Adipocyte (in vitro differentiated cells): ENCODE data around the gene ZFP36L2.
A peak's percentile ranks its signal among the peaks of the same experiment; 100 is the strongest.
"Not testable (repeated sequence)": the region's sequence is repeated elsewhere in the genome, so short reads cannot be mapped to it uniquely, and the experiment has no call there.

Source experiments
- DNase-seq: peaks from one replicate; pipeline ENCODE4 v3.0.0-alpha.2; 2015; ENCODE audit warnings: low read depth
- H3K27me3 ChIP-seq: replicated peaks from 2 replicates; pipeline ENCODE4 v1.7.0; 2013; ENCODE audit warnings: mild to moderate bottlenecking, low read length, moderate library complexity; ENCODE audit not compliant: control insufficient read depth, insufficient read depth
- H3K36me3 ChIP-seq: 2 replicates; pipeline ENCODE4 v1.7.0; 2013; ENCODE audit warnings: low read length, mild to moderate bottlenecking, moderate library complexity; ENCODE audit not compliant: control insufficient read depth, insufficient read depth, severe bottlenecking
- H3K4me1 ChIP-seq: 2 replicates; pipeline ENCODE4 v1.7.0; 2013; ENCODE audit warnings: mild to moderate bottlenecking, low read length, moderate library complexity; ENCODE audit not compliant: control insufficient read depth, insufficient read depth
- H3K4me3 ChIP-seq: 2 replicates; pipeline ENCODE4 v1.7.0; 2013; ENCODE audit warnings: mild to moderate bottlenecking, low read length, moderate library complexity
- H3K9ac ChIP-seq: 2 replicates; pipeline ENCODE4 v1.7.0; 2013; ENCODE audit warnings: mild to moderate bottlenecking, low read length, moderate library complexity
- H3K9me3 ChIP-seq: 2 replicates; pipeline ENCODE4 v1.7.0; 2013; ENCODE audit warnings: mild to moderate bottlenecking, low read length, moderate library complexity; ENCODE audit not compliant: control insufficient read depth

Gene ZFP36L2

DNA sequence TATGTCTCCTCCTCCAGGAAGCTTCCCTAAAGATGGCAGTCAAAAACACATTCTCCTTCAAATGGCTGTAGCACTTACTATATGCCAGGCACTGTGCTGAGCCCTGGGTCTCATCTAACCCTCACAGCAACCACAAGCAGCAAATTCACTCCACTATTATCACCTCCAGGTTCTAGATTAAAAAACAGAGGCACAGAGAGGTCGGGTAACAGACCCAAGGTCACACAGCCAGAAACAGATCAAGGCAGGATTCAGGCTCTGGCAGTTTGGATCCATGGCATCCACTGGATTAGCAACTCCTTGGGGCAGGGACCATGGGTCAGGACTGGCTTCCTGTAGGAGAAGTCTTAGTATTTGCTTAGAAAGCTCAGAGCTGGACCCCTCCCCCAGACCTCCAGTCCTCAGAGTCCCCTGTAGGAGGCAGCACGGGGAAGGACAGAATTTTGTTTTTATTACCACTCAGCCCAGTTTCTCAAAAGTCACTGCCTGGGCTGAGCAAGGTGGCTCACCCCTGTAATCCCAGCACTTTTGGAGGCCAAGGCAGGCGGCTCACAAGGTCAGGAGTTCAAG lies 34.4 kb downstream of the ZFP36L2 start:
- Histone ChIP-seq H3K4me1 (no peaks in the 10 kb centered on the region), H3K9ac (no peak overlapping the region), H3K9me3 (no peaks in the 10 kb centered on the region), H3K36me3 (no peaks in the 10 kb centered on the region), H3K4me3 (no peak overlapping the region), H3K27me3 (no peaks in the 10 kb centered on the region)
- no peak for DNase-seq

DNA sequence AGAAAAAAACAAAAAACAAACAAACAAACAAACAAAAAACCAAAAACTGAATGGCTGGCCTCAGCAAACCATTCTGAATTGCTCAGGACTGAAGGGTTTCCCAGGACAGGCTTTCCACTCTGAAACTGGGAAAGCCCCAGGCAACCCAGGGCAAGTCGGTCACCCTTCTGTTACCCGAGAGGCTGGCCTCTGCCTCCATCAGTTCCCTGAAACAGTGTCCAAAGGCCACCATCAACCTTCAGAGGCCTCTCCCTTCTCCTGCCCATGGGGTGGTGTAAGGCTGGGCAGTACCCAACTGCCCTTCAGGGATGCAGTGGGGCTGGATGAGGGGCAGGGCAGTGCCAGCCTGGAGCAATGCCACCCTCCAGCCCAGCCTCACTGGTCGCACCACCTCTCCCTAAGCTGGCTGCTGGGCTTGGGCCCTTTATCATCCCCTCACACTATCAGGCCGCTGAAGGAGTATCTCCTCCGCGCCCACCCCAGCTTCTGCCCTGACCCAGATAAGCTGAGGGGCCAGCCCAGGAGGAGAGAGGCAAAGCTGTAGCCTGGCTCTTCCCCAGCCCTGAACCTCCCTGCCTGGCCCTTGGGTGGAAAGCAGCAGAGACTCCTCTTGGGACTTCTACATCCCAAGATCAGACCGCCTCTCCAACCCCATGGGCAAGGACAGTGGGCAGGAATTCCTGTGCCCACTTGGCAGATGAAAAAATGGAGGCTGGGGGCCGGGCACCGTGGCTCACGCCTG lies 35.9 kb downstream of the ZFP36L2 start:
- Histone ChIP-seq H3K4me3 (no peak overlapping the region), H3K4me1 (peaks cover 5% of the 10 kb centered on the region), H3K9ac (no peak overlapping the region), H3K27me3 (no peaks in the 10 kb centered on the region), H3K36me3 (no peaks in the 10 kb centered on the region), H3K9me3 (no peaks in the 10 kb centered on the region)
- DNase-seq = no peak

DNA sequence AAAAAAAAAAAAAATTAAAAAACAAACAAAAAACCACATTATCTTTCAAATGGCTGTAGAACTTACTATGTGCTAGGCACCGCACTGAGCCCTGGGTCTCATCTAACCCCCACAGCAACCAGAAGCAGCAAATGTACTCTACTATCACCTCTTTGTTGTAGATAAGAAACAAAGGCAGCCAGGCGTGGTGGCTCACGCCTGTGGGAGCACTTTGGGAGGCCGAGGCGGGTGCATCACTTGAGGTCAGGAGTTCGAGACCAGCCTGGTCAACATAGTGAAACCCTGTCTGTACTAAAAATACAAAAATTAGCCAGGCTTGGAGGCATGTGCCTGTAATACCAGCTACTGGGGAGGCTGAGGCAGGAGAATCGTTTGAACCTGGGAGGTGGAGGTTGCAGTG lies 36.5 kb downstream of the ZFP36L2 start:
- H3K36me3 ChIP-seq, H3K9ac ChIP-seq, DNase-seq, H3K4me1 ChIP-seq, H3K27me3 ChIP-seq, H3K9me3 ChIP-seq, H3K4me3 ChIP-seq: not testable (repeated sequence)

DNA sequence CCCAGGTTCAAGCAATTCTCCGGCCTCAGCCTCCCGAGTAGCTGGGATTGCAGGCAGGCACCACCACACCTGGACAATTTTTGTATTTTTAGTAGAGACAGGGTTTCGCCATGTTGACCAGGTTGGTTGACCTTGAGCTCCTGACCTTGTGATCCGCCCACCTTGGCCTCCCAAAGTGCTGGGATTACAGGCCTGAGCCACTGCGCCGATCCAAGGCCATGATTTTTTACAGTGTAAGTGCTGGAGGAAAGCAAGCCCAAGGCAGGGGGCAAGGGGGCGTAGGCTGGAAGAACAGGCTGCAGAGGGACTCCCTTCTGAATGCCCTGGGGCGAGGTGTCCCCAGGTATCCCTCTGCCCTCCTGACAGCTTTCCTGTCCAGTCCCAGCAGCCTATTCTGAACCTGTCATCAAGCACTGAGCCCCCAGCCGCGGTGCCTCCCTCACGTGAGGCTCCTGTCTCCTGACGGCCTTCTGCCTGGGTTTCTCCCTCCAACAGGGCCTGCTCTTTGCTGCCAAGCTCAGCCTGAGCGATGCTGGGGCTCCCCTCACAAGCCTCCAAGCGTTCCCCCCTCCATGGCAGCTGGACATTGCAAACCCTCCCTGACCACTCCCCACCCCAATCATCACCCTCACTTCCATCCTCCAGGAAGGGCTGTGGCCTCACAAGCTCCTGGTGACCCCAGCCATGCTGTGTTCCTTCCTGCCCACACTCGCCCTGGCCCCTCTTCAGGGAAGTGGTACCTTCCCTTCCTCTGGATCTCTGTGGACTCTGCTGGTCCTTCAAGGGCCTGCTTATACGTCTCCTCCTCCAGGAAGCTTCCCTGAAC lies 37.6 kb downstream of the ZFP36L2 start:
- H3K9me3 ChIP-seq = no peaks in the 10 kb centered on the region
- peaks cover 5% of the 10 kb centered on the region for H3K4me1 ChIP-seq
- no peaks in the 10 kb centered on the region for H3K27me3 ChIP-seq
- no peak overlapping the region for H3K4me3 ChIP-seq
- H3K36me3 ChIP-seq = no peaks in the 10 kb centered on the region
- H3K9ac ChIP-seq = no peak overlapping the region
- DNase-seq = no peak

DNA sequence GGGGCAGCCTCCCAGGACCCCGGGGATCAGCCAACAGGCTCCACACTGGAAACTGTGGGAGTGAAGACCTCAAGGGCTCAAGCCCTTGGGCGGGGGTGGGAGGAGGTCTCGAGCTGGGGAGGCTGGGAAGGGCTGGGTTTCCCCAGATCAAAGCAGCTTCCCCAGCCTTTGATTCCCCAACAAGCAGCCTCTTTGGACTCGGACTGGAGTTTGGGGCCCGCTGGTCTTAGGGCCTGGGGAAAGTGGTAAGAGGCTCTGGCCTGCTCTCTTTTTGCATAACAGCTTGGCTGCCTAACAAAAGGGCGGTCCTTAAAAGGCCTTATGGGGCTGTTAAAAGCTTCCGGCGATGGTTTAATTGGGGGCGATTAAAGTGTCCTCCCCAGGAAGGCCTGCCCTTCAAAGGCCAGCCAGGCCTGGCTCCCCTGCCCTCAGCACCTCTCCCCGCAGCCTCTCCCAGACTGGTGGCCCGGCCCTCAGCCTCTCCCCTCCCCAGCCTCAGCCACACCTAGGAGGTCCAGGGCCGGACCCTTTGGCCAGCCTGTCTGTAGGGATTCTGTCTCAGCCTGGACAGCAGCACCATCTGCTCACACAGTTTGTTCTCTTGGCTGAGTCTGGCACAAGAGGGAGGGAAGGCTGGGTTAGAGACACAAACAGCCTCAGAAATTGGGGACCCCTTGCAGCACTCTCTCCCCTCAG lies 39.6 kb downstream of the ZFP36L2 start:
- Histone ChIP-seq H3K4me1 (peaks cover 5% of the 10 kb centered on the region), H3K4me3 (no peak overlapping the region), H3K27me3 (no peaks in the 10 kb centered on the region), H3K9ac (peak overlapping the region; percentile 29), H3K36me3 (no peaks in the 10 kb centered on the region), H3K9me3 (no peaks in the 10 kb centered on the region)
- DNase-seq = no peak

DNA sequence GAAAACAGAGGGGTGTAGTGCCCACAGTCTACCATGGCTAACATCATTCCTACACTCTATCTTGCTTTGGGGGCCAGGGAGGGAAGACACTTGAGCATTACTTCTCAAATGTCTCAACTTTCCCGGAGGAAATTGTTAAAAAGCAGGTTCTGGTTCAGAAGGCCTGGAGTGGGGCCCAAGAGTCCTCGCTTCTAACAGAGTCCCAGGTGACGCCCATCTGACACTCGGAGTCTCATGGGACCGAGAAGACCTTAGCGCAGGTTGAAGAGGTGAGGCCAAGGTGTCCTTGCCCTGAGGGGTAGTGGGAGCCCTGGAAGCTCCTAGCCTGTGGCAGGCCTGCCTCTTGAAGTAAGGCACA lies 40.1 kb downstream of the ZFP36L2 start:
- Histone ChIP-seq H3K36me3 (no peaks in the 10 kb centered on the region), H3K27me3 (no peaks in the 10 kb centered on the region), H3K9me3 (no peaks in the 10 kb centered on the region), H3K4me3 (no peak overlapping the region), H3K9ac (peak overlapping the region; percentile 29), H3K4me1 (peaks cover 5% of the 10 kb centered on the region)
- DNase-seq = no peak

DNA sequence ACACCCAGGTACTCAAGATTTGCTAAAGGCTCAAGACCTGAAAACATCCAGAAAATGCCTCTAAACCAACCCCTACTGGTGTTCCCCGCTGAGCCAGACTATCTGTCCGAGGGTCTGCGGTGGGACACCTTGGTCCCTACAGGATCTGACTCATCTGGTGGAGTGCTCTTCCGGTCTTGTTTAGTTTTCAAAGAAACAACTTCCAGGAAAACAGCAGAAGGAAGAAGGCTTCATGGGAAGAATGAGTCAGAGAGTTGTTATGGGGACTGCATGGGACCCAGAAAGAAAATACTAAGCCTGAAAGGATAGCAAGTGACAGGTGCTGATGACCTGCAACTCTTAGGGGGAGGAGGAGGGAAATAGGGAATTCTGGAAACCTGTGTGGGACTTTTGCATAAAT lies 41.3 kb downstream of the ZFP36L2 start:
- DNase-seq = no peak
- Histone ChIP-seq H3K9me3 (no peaks in the 10 kb centered on the region), H3K9ac (no peak overlapping the region), H3K27me3 (no peaks in the 10 kb centered on the region), H3K4me3 (no peak overlapping the region), H3K36me3 (no peaks in the 10 kb centered on the region), H3K4me1 (peaks cover 5% of the 10 kb centered on the region)

DNA sequence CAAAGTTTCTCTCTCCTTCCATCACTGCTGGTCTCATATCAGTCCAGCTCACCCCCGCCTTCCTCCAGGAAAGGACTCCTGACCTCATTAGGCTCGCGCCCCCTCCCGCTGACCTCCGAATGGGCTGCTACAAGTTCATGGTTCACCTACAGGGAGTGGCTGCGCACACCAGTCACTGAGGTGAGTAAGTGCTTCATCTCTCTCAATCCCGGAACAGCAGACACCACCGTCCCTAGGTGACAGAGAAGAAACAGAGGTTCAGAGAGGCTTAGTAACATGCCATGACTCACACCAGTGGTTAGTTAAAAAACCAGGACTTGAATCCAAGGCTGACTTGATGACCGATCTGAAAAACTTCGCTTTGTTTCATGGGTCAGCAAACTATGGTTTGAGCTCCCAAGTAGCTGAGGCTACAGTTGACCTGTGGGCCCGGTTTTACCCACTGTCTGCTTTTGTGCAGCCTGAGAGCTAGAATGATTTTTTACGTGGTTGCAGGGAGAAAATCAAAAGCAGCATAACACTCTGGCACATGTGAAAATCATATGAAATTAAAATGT lies 42.0 kb downstream of the ZFP36L2 start:
- DNase-seq = peak; percentile 43
- H3K9me3 ChIP-seq = no peaks in the 10 kb centered on the region
- H3K4me1 ChIP-seq = peaks cover 8% of the 10 kb centered on the region
- H3K4me3 ChIP-seq = no peak overlapping the region
- no peaks in the 10 kb centered on the region for H3K27me3 ChIP-seq
- H3K9ac ChIP-seq = no peak overlapping the region
- H3K36me3 ChIP-seq = no peaks in the 10 kb centered on the region

DNA sequence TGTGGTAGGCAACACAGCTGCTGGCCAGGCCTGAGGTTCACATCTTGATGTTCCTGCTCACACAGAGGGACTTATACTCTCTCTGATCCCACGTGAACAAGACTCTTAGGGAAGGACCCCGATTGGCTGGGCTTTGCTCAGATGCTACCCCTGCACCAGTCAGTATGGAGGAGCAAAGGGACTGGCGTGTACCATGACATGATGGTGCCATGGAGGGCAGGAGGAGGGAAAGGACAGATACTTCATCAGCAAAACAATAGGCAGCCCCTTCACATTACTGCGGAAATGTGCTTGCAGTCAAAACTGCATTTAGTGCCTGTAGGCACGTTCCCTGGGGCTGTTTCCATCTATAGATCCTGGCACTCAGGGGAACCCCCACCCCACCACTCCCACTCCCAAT lies 42.7 kb downstream of the ZFP36L2 start:
- Histone ChIP-seq H3K4me3 (no peak overlapping the region), H3K36me3 (no peaks in the 10 kb centered on the region), H3K4me1 (peaks cover 15% of the 10 kb centered on the region), H3K9ac (no peak overlapping the region), H3K9me3 (no peaks in the 10 kb centered on the region), H3K27me3 (no peaks in the 10 kb centered on the region)
- no peak for DNase-seq

DNA sequence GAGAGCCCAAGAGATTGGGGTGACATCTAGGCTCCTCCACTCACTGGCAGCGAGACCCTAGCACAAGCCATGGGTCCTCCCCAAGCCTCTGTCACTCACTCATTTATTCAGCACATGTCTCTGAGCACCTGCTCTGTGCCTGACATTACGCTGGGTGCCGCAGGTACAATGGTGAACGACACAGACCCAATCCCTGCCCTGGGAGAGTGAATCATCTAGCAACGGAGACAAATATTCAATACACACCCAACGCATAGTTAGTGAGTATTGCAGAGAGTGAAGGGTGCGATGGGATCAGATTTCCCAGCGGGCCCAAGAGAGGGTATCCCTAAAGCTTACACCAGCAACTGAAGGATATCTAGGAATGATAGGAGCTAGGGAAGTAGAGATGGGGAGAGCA lies 45.5 kb downstream of the ZFP36L2 start:
- no peaks in the 10 kb centered on the region for H3K27me3 ChIP-seq
- no peak overlapping the region for H3K9ac ChIP-seq
- no peaks in the 10 kb centered on the region for H3K36me3 ChIP-seq
- H3K4me3 ChIP-seq = no peak overlapping the region
- H3K4me1 ChIP-seq = peaks cover 20% of the 10 kb centered on the region
- H3K9me3 ChIP-seq = peaks cover 7% of the 10 kb centered on the region
- no peak for DNase-seq

DNA sequence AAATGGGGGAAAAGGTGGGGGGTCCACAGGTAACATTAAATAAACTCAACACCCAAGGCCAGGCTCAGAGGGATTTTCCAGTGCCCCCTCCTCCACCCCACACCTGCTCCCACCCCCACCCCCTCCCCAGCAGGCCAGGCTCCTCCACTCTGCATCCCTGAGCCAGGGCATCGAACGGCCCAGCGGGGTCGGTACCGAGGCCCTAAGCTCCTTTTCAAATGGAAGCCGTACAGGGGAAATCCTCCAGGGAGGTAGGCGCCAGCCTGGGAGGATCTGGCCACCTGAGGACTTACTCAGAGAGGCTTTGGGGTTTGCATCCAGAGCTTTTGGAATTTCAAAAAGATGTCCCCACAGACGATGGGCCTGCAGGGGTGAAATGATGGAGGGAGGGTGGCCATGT lies 46.5 kb downstream of the ZFP36L2 start:
- DNase-seq = no peak
- H3K36me3 ChIP-seq = no peaks in the 10 kb centered on the region

More for the DNA sequence above, 46.5 kb downstream of the ZFP36L2 start:
- Histone ChIP-seq H3K27me3 (no peaks in the 10 kb centered on the region), H3K9me3 (peaks cover 17% of the 10 kb centered on the region), H3K4me1 (peaks cover 20% of the 10 kb centered on the region), H3K4me3 (no peak overlapping the region), H3K9ac (no peak overlapping the region)
